Activated naive CD8-positive, alpha-beta T cell treated with anti-CD3 and anti-CD28 coated beads, Interleukin-2, amount 50 U/mL, for 16 hours (primary cell): Measurements from ENCODE around the gene SLX4IP.

Experiments
- DNase-seq: peaks from one replicate; pipeline ENCODE4 v3.0.0-alpha.2; 2020; ENCODE audit warnings: low read depth, low spot score

SLX4IP gene

GRCh38 chr20:10466325-10466724 lies 31.2 kb downstream of the SLX4IP start:
- DNase-seq = no peak

- DNase-seq = no peak
Observed at GRCh38 chr20:10466855-10467254, 31.8 kb downstream of the SLX4IP start.

- DNase-seq = no peak
Observed at GRCh38 chr20:10467681-10468339, 32.7 kb downstream of the SLX4IP start.

GRCh38 chr20:10468340-10468845 lies 33.3 kb downstream of the SLX4IP start:
- no peak for DNase-seq

GRCh38 chr20:10469056-10469455 lies 34.0 kb downstream of the SLX4IP start:
- DNase-seq = no peak

- no peak for DNase-seq
Observed at GRCh38 chr20:10469599-10469998, 34.5 kb downstream of the SLX4IP start.

- no peak for DNase-seq
Observed at GRCh38 chr20:10470276-10470675, 35.2 kb downstream of the SLX4IP start.

GRCh38 chr20:10472871-10473270 lies 37.8 kb downstream of the SLX4IP start:
- DNase-seq = no peak

GRCh38 chr20:10474606-10475184 lies 39.6 kb downstream of the SLX4IP start:
- no peak for DNase-seq

- DNase-seq = no peak
Observed at GRCh38 chr20:10475225-10475624, 40.1 kb downstream of the SLX4IP start.

- DNase-seq = no peak
Observed at GRCh38 chr20:10476319-10476724, 41.2 kb downstream of the SLX4IP start.

GRCh38 chr20:10478205-10478604 lies 43.1 kb downstream of the SLX4IP start:
- no peak for DNase-seq

GRCh38 chr20:10478930-10479329 lies 43.8 kb downstream of the SLX4IP start:
- DNase-seq = no peak

GRCh38 chr20:10481676-10482075 lies 46.6 kb downstream of the SLX4IP start:
- DNase-seq = no peak

- no peak for DNase-seq
Observed at GRCh38 chr20:10483691-10484090, 48.6 kb downstream of the SLX4IP start.

GRCh38 chr20:10487142-10488136 lies 52.3 kb downstream of the SLX4IP start:
- DNase-seq = no peak

- DNase-seq = no peak
Observed at GRCh38 chr20:10488534-10488933, 53.4 kb downstream of the SLX4IP start.

- no peak for DNase-seq
Observed at GRCh38 chr20:10489853-10490252, 54.7 kb downstream of the SLX4IP start.

- no peak for DNase-seq
Observed at GRCh38 chr20:10490257-10490656, 55.2 kb downstream of the SLX4IP start.

- no peak for DNase-seq
Observed at GRCh38 chr20:10490706-10491105, 55.6 kb downstream of the SLX4IP start.

- no peak for DNase-seq
Observed at GRCh38 chr20:10492065-10492464, 57.0 kb downstream of the SLX4IP start.

- no peak for DNase-seq
Observed at GRCh38 chr20:10492844-10493243, 57.7 kb downstream of the SLX4IP start.
